CD4-positive, CD25-positive, alpha-beta regulatory T cell (primary cell): ENCODE measurements around the gene NAA16. TPM values are rescaled to one million over a fixed set of nuclear protein-coding genes. Genes with fewer than 3 reads are reported as not detected.
"Not testable (repeated sequence)": the region's sequence is repeated elsewhere in the genome, so short reads cannot be mapped to it uniquely, and the experiment has no call there.

Source experiments
- ATAC-seq, 2 donors: fragments of 150-1000 bp; cut with Tn5 transposase; one replicate each; pipeline ENCODE4 v1.10.0; 2021; ENCODE audit warnings: low read depth in 2 of 2, moderate number of reproducible peaks in 2 of 2, moderate library complexity in 1 of 2
- DNase-seq, 3 donors: peaks; one replicate each; pipeline versions ENCODE4 v3.0.0 to v3.0.0-alpha.2; 2012 to 2022; ENCODE audit warnings: mixed read lengths in 1 of 3
- H3K27ac ChIP-seq: one replicate; pipeline ENCODE4 v1.7.0; 2013; ENCODE audit warnings: mild to moderate bottlenecking, low read length; ENCODE audit not compliant: insufficient read depth, poor library complexity, severe bottlenecking
- H3K27me3 ChIP-seq: one replicate; pipeline ENCODE4 v1.7.0; 2013; ENCODE audit warnings: low read length; ENCODE audit not compliant: control insufficient read depth, insufficient read depth
- H3K36me3 ChIP-seq: one replicate; pipeline ENCODE4 v1.7.0; 2013; ENCODE audit warnings: mild to moderate bottlenecking, low read length, moderate library complexity; ENCODE audit not compliant: control insufficient read depth, insufficient read depth
- H3K4me1 ChIP-seq: 2 replicates; pipeline ENCODE4 v1.7.0; 2013; ENCODE audit warnings: mild to moderate bottlenecking, low read length; ENCODE audit not compliant: insufficient read depth, control insufficient read depth, poor library complexity, severe bottlenecking
- H3K4me3 ChIP-seq: one replicate; pipeline ENCODE4 v1.7.0; 2013; ENCODE audit warnings: low read depth, mild to moderate bottlenecking, low read length, moderate library complexity
- H3K9me3 ChIP-seq, 2 experiments: 1 replicate in 1 of 2; 2 replicates in 1 of 2; pipeline ENCODE4 v1.7.0; 2013; ENCODE audit warnings: low read length in 2 of 2, mild to moderate bottlenecking in 1 of 2, moderate library complexity in 1 of 2; ENCODE audit not compliant: control insufficient read depth in 2 of 2
- H3K27ac Mint-ChIP-seq, 3 donors: one replicate each; pipeline ENCODE4 v1.8.0; 2020 to 2022; ENCODE audit warnings: mild to moderate bottlenecking in 3 of 3, mixed read lengths in 3 of 3, moderate library complexity in 2 of 3
- H3K27me3 Mint-ChIP-seq: one replicate; pipeline ENCODE4 v1.8.0; 2022; ENCODE audit warnings: mild to moderate bottlenecking, mixed read lengths
- H3K36me3 Mint-ChIP-seq: one replicate; pipeline ENCODE4 v1.8.0; 2020; ENCODE audit warnings: mixed read lengths
- H3K4me1 Mint-ChIP-seq, 4 donors: one replicate each; pipeline ENCODE4 v1.8.0; 2020 to 2022; ENCODE audit warnings: mixed read lengths in 4 of 4, mild to moderate bottlenecking in 1 of 4
- H3K4me3 Mint-ChIP-seq, 4 donors: one replicate each; pipeline ENCODE4 v1.8.0; 2020 to 2022; ENCODE audit warnings: mild to moderate bottlenecking in 4 of 4, mixed read lengths in 4 of 4, moderate library complexity in 3 of 4
- H3K9me3 Mint-ChIP-seq, 7 donors: one replicate each; pipeline ENCODE4 v1.8.0; 2020 to 2022; ENCODE audit warnings: mixed read lengths in 7 of 7, mild to moderate bottlenecking in 3 of 7, moderate library complexity in 2 of 7
- polyA plus RNA-seq, 4 donors: library from polyadenylated mRNA; unstranded; fragments of 300-500 nt; fragmentation: Illumina TruSeq; gene quantifications; one replicate each; pipeline ENCODE4 v1.2.3, GENCODE V29; 2021
- total RNA-seq: library from RNA; stranded (reverse); gene quantifications from one replicate; pipeline ENCODE4 v1.2.3, GENCODE V29; 2022

Gene NAA16
- total and polyA plus RNA-seq, 5 donors from 2014 or later, result 9.4 to 65.8 (median 15.3) TPM

- no peak overlapping the region for H3K27ac Mint-ChIP-seq
- H3K4me3 Mint-ChIP-seq, result no peak overlapping the region
- Histone ChIP-seq H3K36me3 (no peaks in the 10 kb centered on the region), H3K4me3 (no peak overlapping the region), H3K27me3 (peaks cover 5% of the 10 kb centered on the region), H3K4me1 (no peaks in the 10 kb centered on the region), H3K27ac (no peak overlapping the region), H3K9me3 (no peaks in the 10 kb centered on the region)
- no peak for ATAC-seq
- DNase-seq, result no peak
- peaks cover 0 to 4% (median 0%) of the 10 kb centered on the region in 7 donors for H3K9me3 Mint-ChIP-seq
- no peaks in the 10 kb centered on the region for H3K36me3 Mint-ChIP-seq
- peaks cover 0 to 6% (median 4%) of the 10 kb centered on the region in 4 donors for H3K4me1 Mint-ChIP-seq
- peaks cover 9% of the 10 kb centered on the region for H3K27me3 Mint-ChIP-seq
Observed at GRCh38 chr13:41276824-41277223, 34.2 kb upstream of the NAA16 start.

- not testable (repeated sequence) for H3K27me3 ChIP-seq, H3K9me3 Mint-ChIP-seq, ATAC-seq, H3K27ac Mint-ChIP-seq, H3K9me3 ChIP-seq, H3K27ac ChIP-seq, DNase-seq, H3K4me1 Mint-ChIP-seq, H3K4me1 ChIP-seq, H3K36me3 Mint-ChIP-seq, H3K36me3 ChIP-seq, H3K4me3 Mint-ChIP-seq, H3K4me3 ChIP-seq
- peaks cover 13% of the 10 kb centered on the region for H3K27me3 Mint-ChIP-seq
Observed at GRCh38 chr13:41279156-41279555, 31.9 kb upstream of the NAA16 start.

GRCh38 chr13:41282129-41282571, 28.9 kb upstream of the NAA16 start:
- H3K27ac Mint-ChIP-seq, result no peak overlapping the region
- ATAC-seq (no peak), DNase-seq (no peak)
- H3K36me3 ChIP-seq, result no peaks in the 10 kb centered on the region
- H3K4me3 Mint-ChIP-seq, result no peak overlapping the region
- peaks cover 13% of the 10 kb centered on the region for H3K27me3 Mint-ChIP-seq
- peaks cover 5% of the 10 kb centered on the region for H3K27me3 ChIP-seq
- H3K9me3 Mint-ChIP-seq, result peaks cover 0 to 2% (median 0%) of the 10 kb centered on the region in 7 donors
- no peak overlapping the region for H3K27ac ChIP-seq
- peaks cover 0 to 15% (median 2%) of the 10 kb centered on the region in 4 donors for H3K4me1 Mint-ChIP-seq
- no peaks in the 10 kb centered on the region for H3K4me1 ChIP-seq
- no peaks in the 10 kb centered on the region for H3K9me3 ChIP-seq
- no peaks in the 10 kb centered on the region for H3K36me3 Mint-ChIP-seq
- no peak overlapping the region for H3K4me3 ChIP-seq

- no peak for ATAC-seq
- Histone ChIP-seq H3K4me1 (no peaks in the 10 kb centered on the region), H3K9me3 (no peaks in the 10 kb centered on the region), H3K36me3 (no peaks in the 10 kb centered on the region), H3K27me3 (peaks cover 5% of the 10 kb centered on the region), H3K4me3 (no peak overlapping the region), H3K27ac (no peak overlapping the region)
- H3K27me3 Mint-ChIP-seq, result peaks cover 13% of the 10 kb centered on the region
- no peak for DNase-seq
- H3K9me3 Mint-ChIP-seq, result peaks cover 0 to 2% (median 0%) of the 10 kb centered on the region in 7 donors
- peaks cover 0 to 18% (median 2%) of the 10 kb centered on the region in 4 donors for H3K4me1 Mint-ChIP-seq
- no peak overlapping the region for H3K4me3 Mint-ChIP-seq
- H3K36me3 Mint-ChIP-seq, result no peaks in the 10 kb centered on the region
- H3K27ac Mint-ChIP-seq, result no peak overlapping the region
Observed at GRCh38 chr13:41284512-41285288, 26.4 kb upstream of the NAA16 start.

- H3K9me3 ChIP-seq, result no peaks in the 10 kb centered on the region
- ATAC-seq (no peak), DNase-seq (peak in 2 of 3 donors; percentile 9 to 15)
- Mint-ChIP-seq H3K9me3 (peaks cover 0 to 2% (median under 1%) of the 10 kb centered on the region in 7 donors), H3K36me3 (no peaks in the 10 kb centered on the region), H3K27me3 (peaks cover 10% of the 10 kb centered on the region), H3K4me3 (peak overlapping the region in 2 of 4 donors; percentile 1 to 6), H3K27ac (peak overlapping the region in 2 of 3 donors; percentile 1 to 12), H3K4me1 (peaks cover 0 to 18% (median 2%) of the 10 kb centered on the region in 4 donors)
- no peaks in the 10 kb centered on the region for H3K27me3 ChIP-seq
- H3K27ac ChIP-seq, result no peak overlapping the region
- no peaks in the 10 kb centered on the region for H3K4me1 ChIP-seq
- H3K36me3 ChIP-seq, result no peaks in the 10 kb centered on the region
- no peak overlapping the region for H3K4me3 ChIP-seq
Observed at GRCh38 chr13:41286370-41286769, 24.7 kb upstream of the NAA16 start.

- H3K27ac ChIP-seq, result no peak overlapping the region
- no peak for DNase-seq
- no peak overlapping the region for H3K27ac Mint-ChIP-seq
- H3K36me3 ChIP-seq, result no peaks in the 10 kb centered on the region
- ATAC-seq, result no peak
- peaks cover 2 to 4% of the 10 kb centered on the region in 2 experiments for H3K9me3 ChIP-seq
- no peaks in the 10 kb centered on the region for H3K36me3 Mint-ChIP-seq
- H3K27me3 ChIP-seq, result no peaks in the 10 kb centered on the region
- H3K4me3 ChIP-seq, result no peak overlapping the region
- H3K4me3 Mint-ChIP-seq, result no peak overlapping the region
- peaks cover 0 to 7% (median 2%) of the 10 kb centered on the region in 7 donors for H3K9me3 Mint-ChIP-seq
- H3K4me1 Mint-ChIP-seq, result peaks cover 0 to 18% (median 5%) of the 10 kb centered on the region in 4 donors
- H3K27me3 Mint-ChIP-seq, result peaks cover 8% of the 10 kb centered on the region
- no peaks in the 10 kb centered on the region for H3K4me1 ChIP-seq
Observed at GRCh38 chr13:41289463-41289881, 21.6 kb upstream of the NAA16 start.

GRCh38 chr13:41291246-41291645, 19.8 kb upstream of the NAA16 start:
- ATAC-seq (no peak), DNase-seq (no peak)
- no peaks in the 10 kb centered on the region for H3K4me1 ChIP-seq
- H3K27me3 ChIP-seq, result no peaks in the 10 kb centered on the region
- no peak overlapping the region for H3K4me3 ChIP-seq
- no peak overlapping the region for H3K27ac ChIP-seq
- H3K36me3 Mint-ChIP-seq, result no peaks in the 10 kb centered on the region
- H3K27me3 Mint-ChIP-seq, result peaks cover 13% of the 10 kb centered on the region
- no peak overlapping the region for H3K27ac Mint-ChIP-seq
- H3K9me3 ChIP-seq, result peaks cover 2 to 4% of the 10 kb centered on the region in 2 experiments
- H3K9me3 Mint-ChIP-seq, result peaks cover 0 to 7% (median 5%) of the 10 kb centered on the region in 7 donors
- no peaks in the 10 kb centered on the region for H3K36me3 ChIP-seq
- peaks cover 0 to 12% (median 4%) of the 10 kb centered on the region in 4 donors for H3K4me1 Mint-ChIP-seq
- no peak overlapping the region for H3K4me3 Mint-ChIP-seq

GRCh38 chr13:41293272-41293671, 17.8 kb upstream of the NAA16 start:
- H3K27me3 Mint-ChIP-seq, result peaks cover 22% of the 10 kb centered on the region
- Histone ChIP-seq H3K36me3 (no peaks in the 10 kb centered on the region), H3K27ac (no peak overlapping the region), H3K4me3 (no peak overlapping the region), H3K4me1 (no peaks in the 10 kb centered on the region), H3K9me3 (peaks cover 2 to 4% of the 10 kb centered on the region in 2 experiments), H3K27me3 (no peaks in the 10 kb centered on the region)
- no peak for ATAC-seq
- no peak overlapping the region for H3K27ac Mint-ChIP-seq
- H3K4me1 Mint-ChIP-seq, result peaks cover 0 to 5% (median 0%) of the 10 kb centered on the region in 4 donors
- H3K9me3 Mint-ChIP-seq, result peaks cover 0 to 7% (median 5%) of the 10 kb centered on the region in 7 donors
- no peak overlapping the region for H3K4me3 Mint-ChIP-seq
- no peaks in the 10 kb centered on the region for H3K36me3 Mint-ChIP-seq
- no peak for DNase-seq
